HL-60 (cell line): ENCODE results near the gene RBM6.

Experiments
- DNase-seq, 2 experiments: peaks; one replicate each; pipeline ENCODE4 v3.0.0-alpha.2; 2010 to 2020; ENCODE audit warnings: low read depth in 1 of 2, low spot score in 1 of 2
- H3K27ac ChIP-seq: fragments of 250-450 bp; sonication (Bioruptor Pico); replicated peaks from 2 replicates; pipeline ENCODE4 v1.5.1; 2020; ENCODE audit warnings: mild to moderate bottlenecking, moderate library complexity
- H3K27me3 ChIP-seq: fragments of 250-450 bp; sonication (Bioruptor Pico); 2 replicates; pipeline ENCODE4 v1.5.1; 2021; ENCODE audit warnings: mild to moderate bottlenecking, moderate library complexity; ENCODE audit not compliant: insufficient read depth, poor library complexity, severe bottlenecking
- H3K4me3 ChIP-seq: replicated peaks from 2 replicates; pipeline ENCODE4 v1.5.1; 2011; ENCODE audit warnings: mild to moderate bottlenecking, control low read depth, low read length; ENCODE audit not compliant: insufficient read depth
- CTCF ChIP-seq: IDR thresholded peaks from one replicate; pipeline ENCODE4 v1.5.1; 2011; ENCODE audit warnings: low read length, control low read depth, inconsistent platforms; ENCODE audit not compliant: insufficient read depth
- GABPA ChIP-seq: IDR thresholded peaks from 2 replicates; pipeline ENCODE4 v1.6.1; 2012; ENCODE audit warnings: low read depth
- POLR2AphosphoS5 ChIP-seq: IDR thresholded peaks from 2 replicates; pipeline ENCODE4 v1.6.1; 2012; ENCODE audit warnings: low read depth
- SPI1 ChIP-seq: IDR thresholded peaks from 2 replicates; pipeline ENCODE4 v1.6.1; 2012; ENCODE audit warnings: low read depth, mild to moderate bottlenecking, borderline replicate concordance
- TF ChIP-seq, protein P1 (sequence below): IDR thresholded peaks from 2 replicates; pipeline ENCODE4 v1.6.1; 2012; ENCODE audit warnings: low read depth; ENCODE audit not compliant: insufficient replicate concordance

RBM6 gene

GRCh38 chr3:49898991-49899390, 41.0 kb upstream of the RBM6 start:
- Histone ChIP-seq H3K4me3 (no peak overlapping the region), H3K27me3 (peaks cover 2% of the 10 kb centered on the region), H3K27ac (no peak overlapping the region)
- TF ChIP-seq SPI1: no peak
- DNase-seq: no peak

DNA sequence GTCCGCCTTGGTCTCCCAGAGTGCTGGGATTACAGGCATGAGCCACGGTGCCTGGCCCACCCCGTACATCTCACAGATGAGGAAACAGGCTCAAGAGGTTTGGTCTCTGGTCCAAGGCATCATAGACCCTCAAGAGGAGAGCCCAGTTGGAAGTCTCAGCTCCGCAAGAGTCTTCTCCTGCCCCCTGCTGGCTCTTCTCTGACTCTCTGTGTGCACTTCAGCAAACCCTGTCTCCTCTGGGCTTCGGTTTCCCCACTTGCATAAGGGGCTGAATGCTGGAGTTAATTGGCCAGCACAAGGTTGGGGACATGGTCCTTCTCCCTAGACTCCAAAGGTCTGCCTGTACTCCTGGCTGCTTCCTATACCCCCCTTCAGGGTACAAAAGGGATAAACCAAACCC, 40.1 kb upstream of the RBM6 start:
- TF ChIP-seq SPI1: no peak
- TF ChIP-seq, protein P1, sequence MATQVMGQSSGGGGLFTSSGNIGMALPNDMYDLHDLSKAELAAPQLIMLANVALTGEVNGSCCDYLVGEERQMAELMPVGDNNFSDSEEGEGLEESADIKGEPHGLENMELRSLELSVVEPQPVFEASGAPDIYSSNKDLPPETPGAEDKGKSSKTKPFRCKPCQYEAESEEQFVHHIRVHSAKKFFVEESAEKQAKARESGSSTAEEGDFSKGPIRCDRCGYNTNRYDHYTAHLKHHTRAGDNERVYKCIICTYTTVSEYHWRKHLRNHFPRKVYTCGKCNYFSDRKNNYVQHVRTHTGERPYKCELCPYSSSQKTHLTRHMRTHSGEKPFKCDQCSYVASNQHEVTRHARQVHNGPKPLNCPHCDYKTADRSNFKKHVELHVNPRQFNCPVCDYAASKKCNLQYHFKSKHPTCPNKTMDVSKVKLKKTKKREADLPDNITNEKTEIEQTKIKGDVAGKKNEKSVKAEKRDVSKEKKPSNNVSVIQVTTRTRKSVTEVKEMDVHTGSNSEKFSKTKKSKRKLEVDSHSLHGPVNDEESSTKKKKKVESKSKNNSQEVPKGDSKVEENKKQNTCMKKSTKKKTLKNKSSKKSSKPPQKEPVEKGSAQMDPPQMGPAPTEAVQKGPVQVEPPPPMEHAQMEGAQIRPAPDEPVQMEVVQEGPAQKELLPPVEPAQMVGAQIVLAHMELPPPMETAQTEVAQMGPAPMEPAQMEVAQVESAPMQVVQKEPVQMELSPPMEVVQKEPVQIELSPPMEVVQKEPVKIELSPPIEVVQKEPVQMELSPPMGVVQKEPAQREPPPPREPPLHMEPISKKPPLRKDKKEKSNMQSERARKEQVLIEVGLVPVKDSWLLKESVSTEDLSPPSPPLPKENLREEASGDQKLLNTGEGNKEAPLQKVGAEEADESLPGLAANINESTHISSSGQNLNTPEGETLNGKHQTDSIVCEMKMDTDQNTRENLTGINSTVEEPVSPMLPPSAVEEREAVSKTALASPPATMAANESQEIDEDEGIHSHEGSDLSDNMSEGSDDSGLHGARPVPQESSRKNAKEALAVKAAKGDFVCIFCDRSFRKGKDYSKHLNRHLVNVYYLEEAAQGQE: no peak
- peak; percentile 20 for TF ChIP-seq CTCF

GRCh38 chr3:49900491-49901153, 39.3 kb upstream of the RBM6 start:
- Histone ChIP-seq H3K27me3 (peaks cover 2% of the 10 kb centered on the region), H3K4me3 (no peak overlapping the region), H3K27ac (no peak overlapping the region)
- TF ChIP-seq, protein P1: no peak
- TF ChIP-seq CTCF: no peak
- no peak for TF ChIP-seq POLR2AphosphoS5
- no peak for TF ChIP-seq GABPA
- no peak for TF ChIP-seq SPI1
- no peak for DNase-seq

More for the DNA sequence above, 40.1 kb upstream of the RBM6 start:
- Histone ChIP-seq H3K27ac (no peak overlapping the region), H3K4me3 (no peak overlapping the region), H3K27me3 (peaks cover 2% of the 10 kb centered on the region)
- peak in 1 of 2 experiments; percentile 25 for DNase-seq

GRCh38 chr3:49901366-49902339, 38.3 kb upstream of the RBM6 start:
- no peak for DNase-seq
- TF ChIP-seq POLR2AphosphoS5: no peak
- TF ChIP-seq GABPA: no peak
- TF ChIP-seq SPI1: no peak
- TF ChIP-seq, protein P1: no peak
- TF ChIP-seq CTCF: no peak
- Histone ChIP-seq H3K27ac (no peak overlapping the region), H3K4me3 (no peak overlapping the region), H3K27me3 (peaks cover 2% of the 10 kb centered on the region)
